ENCODE measurements around the gene CNTRL. TPM values are rescaled to one million over a fixed set of nuclear protein-coding genes. Genes with fewer than 3 reads are reported as not detected.
A peak's percentile ranks its signal among the peaks of the same experiment; 100 is the strongest.
"Not testable (repeated sequence)": the region's sequence is repeated elsewhere in the genome, so short reads cannot be mapped to it uniquely, and the experiment has no call there.

The CNTRL gene
- polyA plus RNA-seq (ENCODE audit: insufficient read length in 4 of 4): 10 to 100 TPM; 27.2 to 33.6 (median 30.3) TPM

DNA sequence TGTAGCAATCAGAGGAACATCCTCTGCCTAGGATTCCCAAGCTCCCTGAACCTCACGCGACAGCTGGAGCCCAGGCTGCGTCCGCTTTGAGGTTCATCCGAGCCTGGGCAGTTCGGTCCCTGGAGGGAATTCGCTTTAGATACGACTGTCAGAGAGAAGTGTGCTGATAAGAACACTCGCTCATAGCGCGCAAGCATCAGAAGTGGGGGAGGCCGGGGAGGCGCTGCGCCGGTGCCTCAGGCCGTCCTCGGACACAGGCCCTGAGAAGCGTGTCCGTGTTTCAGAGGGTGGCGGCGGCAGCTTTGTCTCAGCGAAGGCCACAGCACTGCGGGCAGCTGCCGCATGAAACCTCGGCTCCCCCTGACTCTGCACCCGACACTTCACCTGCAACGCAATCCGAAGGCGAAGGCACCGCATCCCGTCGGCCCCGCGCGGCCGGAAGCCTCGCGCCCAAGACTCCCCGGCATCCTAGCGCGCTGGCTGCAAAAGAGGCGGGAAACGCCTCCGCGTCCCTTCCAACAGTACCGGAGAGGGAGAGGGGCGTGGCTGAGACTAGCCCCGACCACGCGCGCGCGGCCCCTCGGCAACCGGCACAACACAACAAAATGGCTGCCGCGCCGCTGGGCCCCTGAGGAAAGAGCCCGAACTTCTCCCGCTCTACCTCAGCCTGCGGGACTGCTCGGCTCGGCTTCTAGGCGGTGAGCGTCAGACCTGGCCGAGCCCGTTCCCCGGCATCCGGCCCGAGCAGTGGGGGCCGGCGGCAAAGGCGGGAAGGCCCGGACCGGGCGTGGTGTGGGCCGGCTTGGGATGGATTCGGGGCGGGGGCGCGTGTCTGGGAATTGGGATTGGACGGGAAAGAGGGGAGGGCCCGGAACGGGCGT, at the start of gene CNTRL:
CNTRL (plus strand) TSS at position 586 of the 881 bp plus-strand sequence. CDS start 13,372 bp downstream, outside the sequence.
- DNase-seq (ENCODE audit: low read depth in 4 of 4, low spot score in 3 of 4): peak; percentile 78 to 87 (median 82)

GRCh38 chr9:121026260-121026691, 48.5 kb upstream of the CNTRL start:
- DNase-seq (ENCODE audit: low read depth in 4 of 4, low spot score in 3 of 4): no peak

GRCh38 chr9:121026768-121027167, 48.0 kb upstream of the CNTRL start:
- DNase-seq (ENCODE audit: low read depth in 4 of 4, low spot score in 3 of 4): no peak

DNA sequence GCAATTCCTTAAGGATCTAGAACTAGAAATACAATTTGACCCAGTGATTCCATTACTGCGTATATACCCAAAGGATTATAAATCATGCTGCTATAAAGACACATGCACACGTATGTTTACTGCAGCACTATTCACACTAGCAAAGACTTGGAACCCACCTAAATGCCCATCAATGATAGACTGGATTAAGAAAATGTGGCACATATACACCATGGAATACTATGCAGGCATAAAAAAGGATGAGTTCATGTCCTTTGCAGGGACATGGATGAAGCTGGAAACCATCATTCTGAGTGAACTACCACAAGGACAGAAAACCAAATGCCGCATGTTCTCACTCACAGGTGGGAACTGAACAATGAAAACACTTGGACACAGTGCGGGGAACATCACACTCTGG, 46.5 kb upstream of the CNTRL start:
- not testable (repeated sequence) for DNase-seq (ENCODE audit: low read depth in 4 of 4, low spot score in 3 of 4)

GRCh38 chr9:121029469-121029868, 45.3 kb upstream of the CNTRL start:
- DNase-seq (ENCODE audit: low read depth in 4 of 4, low spot score in 3 of 4): no peak

- DNase-seq (ENCODE audit: low read depth in 4 of 4, low spot score in 3 of 4): no peak
Measured at GRCh38 chr9:121034529-121034928, 40.2 kb upstream of the CNTRL start.

DNA sequence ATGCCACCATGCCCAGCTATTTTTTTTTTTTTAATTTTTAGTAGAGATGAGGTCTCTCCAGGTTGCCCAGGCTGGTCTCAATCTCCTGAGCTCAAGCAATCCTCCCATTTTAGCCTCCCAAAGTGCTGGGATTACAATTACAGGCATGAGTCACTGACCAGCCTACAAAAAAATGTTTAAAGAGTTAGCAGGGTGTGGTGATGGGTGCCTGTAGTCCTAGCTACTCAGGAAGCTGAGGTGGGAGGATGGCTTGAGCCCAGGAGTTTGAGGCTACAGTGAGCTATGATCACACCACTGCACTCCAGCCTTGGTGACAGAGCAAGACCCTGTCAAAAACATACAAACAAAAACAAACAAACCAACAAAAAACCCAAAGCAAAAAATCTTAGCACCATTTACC, 39.0 kb upstream of the CNTRL start:
- not testable (repeated sequence) for DNase-seq (ENCODE audit: low read depth in 4 of 4, low spot score in 3 of 4)

GRCh38 chr9:121038362-121038761, 36.4 kb upstream of the CNTRL start:
- no peak for DNase-seq (ENCODE audit: low read depth in 4 of 4, low spot score in 3 of 4)

- no peak for DNase-seq (ENCODE audit: low read depth in 4 of 4, low spot score in 3 of 4)
Measured at GRCh38 chr9:121038804-121039203, 36.0 kb upstream of the CNTRL start.

DNA sequence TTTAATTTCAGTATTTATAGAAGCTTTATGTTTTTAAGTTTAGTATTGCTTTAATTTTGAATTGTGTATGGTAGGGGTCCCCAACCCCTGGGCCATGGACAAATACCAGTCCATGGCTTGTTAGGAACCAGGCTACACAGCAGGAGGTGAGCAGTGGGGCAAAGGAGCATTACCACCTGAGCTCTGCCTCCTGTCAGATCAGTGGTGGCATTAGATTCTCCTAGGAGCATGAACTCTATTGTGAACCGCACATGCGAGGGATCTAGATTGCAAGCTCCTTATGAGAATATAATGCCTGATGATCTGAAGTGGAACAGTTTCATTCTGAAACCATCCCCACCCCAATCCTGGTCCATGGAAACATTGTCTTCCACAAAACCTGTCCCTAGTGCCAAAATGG, 26.6 kb upstream of the CNTRL start:
- no peak for DNase-seq (ENCODE audit: low read depth in 4 of 4, low spot score in 3 of 4)

- DNase-seq (ENCODE audit: low read depth in 4 of 4, low spot score in 3 of 4): no peak
Measured at GRCh38 chr9:121048618-121049017, 26.1 kb upstream of the CNTRL start.

DNA sequence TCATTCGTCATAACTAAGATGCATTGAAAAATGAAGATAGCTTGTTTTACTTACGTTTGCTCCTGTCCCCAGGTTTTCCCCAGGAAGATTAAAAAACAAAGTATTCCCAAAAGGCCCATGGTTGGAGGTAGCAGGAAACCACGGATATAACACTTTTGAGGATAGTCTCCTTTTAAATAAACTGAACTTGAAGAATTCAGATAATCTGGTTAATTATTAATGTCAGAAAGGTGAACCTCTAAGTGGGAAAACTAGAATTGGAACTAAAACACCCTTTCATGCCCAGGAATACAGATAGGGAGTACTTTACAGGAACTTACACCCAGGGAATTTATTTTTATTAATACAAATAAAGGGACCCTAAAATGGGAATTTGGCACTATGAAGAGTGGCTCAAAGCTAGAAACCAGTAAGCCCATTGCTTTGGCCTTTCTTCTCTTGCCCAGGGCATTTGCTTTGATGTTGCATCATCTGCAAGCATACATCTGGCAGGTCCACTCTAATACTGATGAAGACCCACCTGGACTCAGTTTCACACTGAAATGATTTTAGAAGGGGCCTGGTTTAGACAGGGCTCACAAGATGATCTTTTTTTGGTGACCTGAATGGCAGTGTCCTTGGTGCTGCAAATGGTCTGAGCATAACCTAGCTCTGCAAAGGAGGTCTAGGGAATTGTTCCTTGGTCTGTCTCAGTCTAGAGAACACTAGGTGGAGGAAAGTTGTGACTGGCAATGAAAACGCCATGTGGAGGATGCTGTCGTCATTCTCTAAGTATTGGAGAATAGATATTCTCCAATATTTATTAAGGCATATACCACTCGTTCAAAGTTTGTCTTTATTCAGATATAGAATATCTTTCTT, 24.4 kb upstream of the CNTRL start, which contains the start of gene C5:
C5 (minus strand) TSS at position 148 of the 861 bp plus-strand sequence; CDS start at position 119, 29 bp downstream.
- no peak for DNase-seq (ENCODE audit: low read depth in 4 of 4, low spot score in 3 of 4)

GRCh38 chr9:121053544-121053943, 21.2 kb upstream of the CNTRL start:
- no peak for DNase-seq (ENCODE audit: low read depth in 4 of 4, low spot score in 3 of 4)

- DNase-seq (ENCODE audit: low read depth in 4 of 4, low spot score in 3 of 4): no peak
Measured at GRCh38 chr9:121055642-121056143, 19.1 kb upstream of the CNTRL start.

- no peak for DNase-seq (ENCODE audit: low read depth in 4 of 4, low spot score in 3 of 4)
Measured at GRCh38 chr9:121057821-121058220, 16.9 kb upstream of the CNTRL start.

- no peak for DNase-seq (ENCODE audit: low read depth in 4 of 4, low spot score in 3 of 4)
Measured at GRCh38 chr9:121059513-121059912, 15.2 kb upstream of the CNTRL start.

GRCh38 chr9:121059998-121060636, 14.6 kb upstream of the CNTRL start:
- DNase-seq (ENCODE audit: low read depth in 4 of 4, low spot score in 3 of 4): peak; percentile 47 to 67 (median 59)

- no peak for DNase-seq (ENCODE audit: low read depth in 4 of 4, low spot score in 3 of 4)
Measured at GRCh38 chr9:121066850-121067249, 7.9 kb upstream of the CNTRL start.

DNA sequence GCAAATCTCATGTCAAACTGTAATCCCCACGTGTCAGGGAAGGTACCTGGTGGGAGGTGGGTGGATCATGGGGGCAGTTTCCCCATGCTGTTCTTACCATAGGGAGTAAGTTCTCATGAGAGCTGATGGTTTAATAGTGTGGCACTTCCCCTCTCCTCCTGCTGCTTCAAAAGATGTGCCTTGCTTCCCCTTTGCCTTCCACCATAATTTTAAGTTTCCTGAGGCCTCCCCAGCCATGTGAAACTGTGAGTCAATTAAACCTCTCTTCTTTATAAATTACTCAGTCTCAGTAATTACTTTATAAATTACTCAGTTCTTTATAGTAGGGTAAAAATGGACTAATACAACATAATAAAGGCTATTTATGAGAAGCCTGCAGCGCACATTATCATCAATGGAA, 7.1 kb upstream of the CNTRL start:
- no peak for DNase-seq (ENCODE audit: low read depth in 4 of 4, low spot score in 3 of 4)

GRCh38 chr9:121069396-121069795, 5.4 kb upstream of the CNTRL start:
- no peak for DNase-seq (ENCODE audit: low read depth in 4 of 4, low spot score in 3 of 4)

GRCh38 chr9:121071370-121071755, 3.4 kb upstream of the CNTRL start:
- DNase-seq (ENCODE audit: low read depth in 4 of 4, low spot score in 3 of 4): no peak

All from right renal pelvis (tissue), 4 donors.